ENCODE measurements around the gene GALNT18.

GALNT18 gene

GRCh38 chr11:11379661-11380060 is 242.1 kb downstream of the GALNT18 start:
- no peak overlapping the region for H3K4me2 ChIP-seq (ENCODE audit: low read depth, low read length)
- TF ChIP-seq CTCF (IDR thresholded peaks at IDR 0.05; ENCODE audit: low read length) (no peak), EZH2phosphoT487 (IDR thresholded peaks at IDR 0.05; ENCODE audit: low read length) (no peak), EZH2 (optimal IDR thresholded peaks at IDR 0.05; ENCODE audit: low read depth, low read length) (no peak)
- H3K79me2 ChIP-seq (ENCODE audit: low read length): no peaks in the 10 kb centered on the region
- no peaks in the 10 kb centered on the region for H3K9me3 ChIP-seq (replicated peaks; ENCODE audit: insufficient read depth, low read length)
- no peaks in the 10 kb centered on the region for H4K20me1 ChIP-seq (ENCODE audit: insufficient read depth, low read length)
- H3K9ac ChIP-seq (ENCODE audit: low read length): no peak overlapping the region
- H3F3A ChIP-seq (ENCODE audit: insufficient read depth, low read length): no peaks in the 10 kb centered on the region
- no peak for DNase-seq
- no peaks in the 10 kb centered on the region for H3K36me3 ChIP-seq (replicated peaks; ENCODE audit: insufficient read depth, low read length)
- H2AFZ ChIP-seq (ENCODE audit: low read length): no peak overlapping the region
- H3K9me2 ChIP-seq (replicated peaks; ENCODE audit: insufficient read depth, low read length): no peaks in the 10 kb centered on the region
- no peak overlapping the region for H3K4me3 ChIP-seq (ENCODE audit: low read length)
- no peaks in the 10 kb centered on the region for H3K27me3 ChIP-seq (replicated peaks; ENCODE audit: insufficient read depth, low read length)
- no peak overlapping the region for H3K27ac ChIP-seq (ENCODE audit: low read length)
- no peaks in the 10 kb centered on the region for H3K4me1 ChIP-seq (ENCODE audit: low read length)

GRCh38 chr11:11378184-11378940 is 243.4 kb downstream of the GALNT18 start:
- no peaks in the 10 kb centered on the region for H3K9me3 ChIP-seq (replicated peaks; ENCODE audit: insufficient read depth, low read length)
- H4K20me1 ChIP-seq (ENCODE audit: insufficient read depth, low read length): no peaks in the 10 kb centered on the region
- H3K9me2 ChIP-seq (replicated peaks; ENCODE audit: insufficient read depth, low read length): no peaks in the 10 kb centered on the region
- no peaks in the 10 kb centered on the region for H3F3A ChIP-seq (ENCODE audit: insufficient read depth, low read length)
- no peak overlapping the region for H3K9ac ChIP-seq (ENCODE audit: low read length)
- no peaks in the 10 kb centered on the region for H3K36me3 ChIP-seq (replicated peaks; ENCODE audit: insufficient read depth, low read length)
- DNase-seq: no peak
- H3K4me1 ChIP-seq (ENCODE audit: low read length): no peaks in the 10 kb centered on the region
- H3K27me3 ChIP-seq (replicated peaks; ENCODE audit: insufficient read depth, low read length): no peaks in the 10 kb centered on the region
- H3K4me2 ChIP-seq (ENCODE audit: low read depth, low read length): no peak overlapping the region
- H3K79me2 ChIP-seq (ENCODE audit: low read length): no peaks in the 10 kb centered on the region
- no peak overlapping the region for H3K27ac ChIP-seq (ENCODE audit: low read length)
- TF ChIP-seq CTCF (IDR thresholded peaks at IDR 0.05; ENCODE audit: low read length) (no peak), EZH2phosphoT487 (IDR thresholded peaks at IDR 0.05; ENCODE audit: low read length) (no peak), EZH2 (optimal IDR thresholded peaks at IDR 0.05; ENCODE audit: low read depth, low read length) (no peak)
- H3K4me3 ChIP-seq (ENCODE audit: low read length): no peak overlapping the region
- H2AFZ ChIP-seq (ENCODE audit: low read length): no peak overlapping the region

GRCh38 chr11:11374358-11375148 is 247.3 kb downstream of the GALNT18 start:
- TF ChIP-seq EZH2 (optimal IDR thresholded peaks at IDR 0.05; ENCODE audit: low read depth, low read length): no peak
- TF ChIP-seq EZH2phosphoT487 (IDR thresholded peaks at IDR 0.05; ENCODE audit: low read length): no peak
- no peak for TF ChIP-seq CTCF (IDR thresholded peaks at IDR 0.05; ENCODE audit: low read length)
- H4K20me1 ChIP-seq (ENCODE audit: insufficient read depth, low read length): no peaks in the 10 kb centered on the region
- H3K4me1 ChIP-seq (ENCODE audit: low read length): no peaks in the 10 kb centered on the region
- H3K36me3 ChIP-seq (replicated peaks; ENCODE audit: insufficient read depth, low read length): no peaks in the 10 kb centered on the region
- H3K27me3 ChIP-seq (replicated peaks; ENCODE audit: insufficient read depth, low read length): no peaks in the 10 kb centered on the region
- H3K9me2 ChIP-seq (replicated peaks; ENCODE audit: insufficient read depth, low read length): no peaks in the 10 kb centered on the region
- H3K4me2 ChIP-seq (ENCODE audit: low read depth, low read length): no peak overlapping the region
- no peaks in the 10 kb centered on the region for H3F3A ChIP-seq (ENCODE audit: insufficient read depth, low read length)
- DNase-seq: no peak
- H3K79me2 ChIP-seq (ENCODE audit: low read length): no peaks in the 10 kb centered on the region
- H3K9me3 ChIP-seq (replicated peaks; ENCODE audit: insufficient read depth, low read length): no peaks in the 10 kb centered on the region
- no peak overlapping the region for H3K9ac ChIP-seq (ENCODE audit: low read length)
- no peak overlapping the region for H3K4me3 ChIP-seq (ENCODE audit: low read length)
- no peak overlapping the region for H3K27ac ChIP-seq (ENCODE audit: low read length)
- no peak overlapping the region for H2AFZ ChIP-seq (ENCODE audit: low read length)
